A673 (cell line): Measurements from ENCODE around the gene MYL3.

ENCODE experiments used
- CTCF ChIP-seq: fragments of 300-800, 200-600 bp; sonication (generic); conservative IDR thresholded peaks from 2 replicates; pipeline ENCODE4 v1.5.1; 2017; ENCODE audit warnings: low read depth, mild to moderate bottlenecking, antibody characterized with exemption, low read length, moderate library complexity, mixed read lengths
- EZH2 ChIP-seq: fragments of 200-600 bp; sonication (generic); IDR thresholded peaks from 2 replicates; pipeline ENCODE4 v1.6.1; 2017; ENCODE audit warnings: borderline replicate concordance, low read depth, mild to moderate bottlenecking, mixed read lengths, antibody characterized with exemption, low read length; ENCODE audit not compliant: poor library complexity, severe bottlenecking

DNA sequence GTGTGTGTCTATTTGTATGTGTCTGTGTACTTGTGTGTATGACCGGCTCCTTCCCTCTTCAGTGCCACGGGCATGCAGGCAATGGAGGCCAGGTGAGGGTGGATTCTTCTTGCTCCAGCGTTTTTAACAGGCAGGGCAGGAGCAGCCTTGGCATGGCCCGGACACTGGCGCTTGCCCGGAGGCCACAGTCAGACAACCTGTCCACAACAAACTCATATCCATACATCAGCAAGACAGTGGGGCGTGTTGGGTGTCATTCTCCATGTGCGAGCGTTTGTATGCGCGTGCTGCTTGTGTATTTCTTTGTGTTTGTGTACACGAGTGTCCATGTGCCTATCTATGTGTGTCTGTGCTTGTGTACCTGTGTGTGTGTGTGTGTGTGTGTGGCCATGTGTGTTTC, 44.0 kb upstream of the MYL3 start:
- TF ChIP-seq CTCF (no peak), EZH2 (no peak)
